GM18909 (cell line): ENCODE data around the gene YIPF7.
A peak's percentile ranks its signal among the peaks of the same experiment; 100 is the strongest.

Experiments
- ATAC-seq: cut with Tn5 transposase; IDR thresholded peaks from one replicate; pipeline ENCODE4 v1.9.1; 2021; ENCODE audit warnings: mild to moderate bottlenecking; ENCODE audit not compliant: unreplicated experiment, poor library complexity

YIPF7 gene

DNA sequence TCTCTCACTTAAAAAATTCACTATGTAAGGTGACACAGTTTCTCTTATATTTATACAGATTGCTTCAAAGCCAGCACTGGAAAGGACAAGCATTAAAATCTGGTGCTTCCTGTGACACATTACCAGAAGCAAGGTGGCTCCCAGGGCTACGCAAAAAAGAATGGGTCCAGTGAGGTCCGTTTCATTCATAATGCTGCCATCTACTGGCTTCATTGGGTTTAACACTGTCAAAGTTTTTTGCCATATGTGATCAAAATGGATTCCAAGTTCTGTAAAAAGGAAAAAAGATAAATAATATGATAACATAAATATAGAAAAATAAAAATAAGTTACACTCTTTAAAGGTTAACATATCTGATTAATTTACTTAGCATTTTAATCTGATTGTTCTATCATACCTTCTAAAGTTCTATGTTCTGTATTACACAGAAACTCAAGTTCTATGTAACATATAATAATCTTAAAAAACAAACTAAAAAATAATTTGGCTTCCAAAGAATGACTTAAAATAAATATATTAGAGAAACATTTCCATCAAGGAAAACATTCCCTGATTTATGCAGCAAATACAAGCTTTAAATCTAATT lies 22.1 kb downstream of the YIPF7 start:
- ATAC-seq: peak; percentile 98

DNA sequence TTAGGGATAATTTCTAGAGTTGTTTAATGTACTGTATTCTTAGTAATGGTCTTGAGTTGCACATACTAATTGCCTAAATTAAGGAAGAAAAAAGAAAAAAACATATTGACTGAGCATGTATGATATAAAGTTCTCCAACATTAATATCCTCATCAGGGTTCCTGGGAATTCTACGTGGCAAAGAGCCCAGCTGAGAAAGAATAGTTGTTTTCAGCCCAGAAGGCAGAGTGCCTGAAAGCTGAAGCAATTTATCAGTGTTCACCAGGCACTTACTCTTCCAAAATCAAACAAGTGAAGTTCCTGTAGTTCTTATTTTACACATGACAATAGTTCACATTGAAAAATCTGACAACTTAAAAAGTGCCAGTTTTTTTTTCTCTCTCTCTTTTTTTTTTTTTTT lies 27.7 kb downstream of the YIPF7 start:
- ATAC-seq: no peak

DNA sequence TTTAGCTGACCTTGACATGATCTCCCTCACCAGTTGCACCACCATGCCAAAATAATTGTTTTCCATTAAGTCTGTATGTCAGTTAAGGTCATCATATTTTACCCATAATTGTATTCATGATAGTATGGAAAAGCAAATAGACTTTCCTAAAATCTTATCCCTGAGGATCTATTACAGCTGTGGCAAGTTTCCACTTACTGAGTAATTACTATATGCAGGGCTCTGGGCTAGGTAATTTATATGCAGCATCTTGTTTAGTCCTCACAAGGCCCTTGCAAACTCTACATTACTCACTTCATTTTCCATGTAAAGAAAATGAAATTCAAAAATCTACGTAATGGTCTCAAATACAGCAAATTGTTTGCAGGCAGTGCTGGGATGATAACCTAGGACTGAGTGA lies 34.8 kb downstream of the YIPF7 start:
- ATAC-seq: no peak

DNA sequence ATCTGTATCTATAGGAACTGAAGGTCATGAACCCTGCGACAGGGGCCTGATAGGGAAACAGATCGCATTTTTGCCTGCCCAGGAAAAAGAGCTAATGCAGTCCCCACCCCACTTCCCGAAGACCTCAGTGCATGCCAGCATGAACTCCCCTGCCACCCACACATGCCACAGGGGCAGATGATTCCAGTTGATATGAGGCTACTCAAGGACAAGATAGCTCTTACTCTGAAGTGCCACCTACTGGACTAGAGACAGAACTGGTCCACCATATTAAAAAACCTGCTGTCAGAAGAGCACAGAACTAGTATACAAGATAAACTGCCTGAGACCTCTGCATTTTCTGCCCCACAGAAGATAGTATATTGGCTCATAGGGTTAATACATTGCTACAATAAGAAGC lies 68.0 kb downstream of the YIPF7 start:
- ATAC-seq: no peak

DNA sequence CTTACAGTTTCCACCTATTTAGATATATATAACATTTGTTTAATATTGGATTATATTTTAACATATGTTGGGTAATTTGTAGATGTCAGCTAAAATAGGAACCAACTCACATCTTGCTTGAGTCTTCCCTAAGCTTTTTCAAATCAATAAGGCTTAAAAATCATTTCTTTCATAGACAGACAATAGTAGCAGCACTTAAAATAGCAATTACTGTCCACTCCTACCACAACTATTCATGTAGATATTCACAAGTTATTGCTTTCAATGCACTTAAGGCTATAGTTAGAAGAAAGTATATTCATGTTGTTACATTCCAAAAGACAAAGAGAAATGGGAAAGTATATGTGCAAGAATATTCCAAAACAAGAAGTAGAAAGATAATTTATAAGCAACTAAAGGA lies 71.2 kb downstream of the YIPF7 start:
- no peak for ATAC-seq

DNA sequence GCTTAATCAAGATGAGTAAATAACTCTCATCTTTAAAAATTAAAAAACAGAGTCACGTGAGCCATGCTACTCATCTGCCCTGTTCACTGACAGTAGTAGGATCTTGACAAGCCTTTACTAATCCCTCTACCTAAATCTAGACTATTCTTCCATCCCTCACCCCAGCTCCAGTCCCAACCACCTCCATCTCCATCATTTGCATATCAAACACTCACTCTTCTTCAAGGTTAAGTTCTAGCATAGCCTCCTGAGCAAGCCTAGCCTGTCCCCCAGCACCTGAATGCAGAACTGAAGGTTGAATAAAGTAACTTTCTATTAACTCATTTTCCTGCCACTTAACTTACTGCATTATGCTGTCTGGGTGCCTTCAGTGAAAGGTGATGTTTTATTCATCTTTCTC lies 72.5 kb downstream of the YIPF7 start:
- no peak for ATAC-seq
